HepG2 (cell line): ENCODE results near the gene SLC2A4. TPM values are rescaled to one million over a fixed set of nuclear protein-coding genes. Genes with fewer than 3 reads are reported as not detected.

Experiments
- ESRRA ChIP-seq: sonication (generic); formaldehyde crosslinking; IDR thresholded peaks from 2 replicates; pipeline ENCODE4 v1.5.1; 2020; ENCODE audit warnings: mild to moderate bottlenecking, low read depth, missing genetic modification reagents
- HOXA7 ChIP-seq: sonication (generic); formaldehyde crosslinking; IDR thresholded peaks from 2 replicates; pipeline ENCODE4 v1.8.1; 2022; ENCODE audit warnings: mild to moderate bottlenecking, missing genetic modification reagents, moderate library complexity
- KAT8 ChIP-seq: IDR thresholded peaks from 2 replicates; pipeline ENCODE4 v1.6.1; 2016; ENCODE audit warnings: missing genetic modification reagents, missing compliant biosample characterization
- MBNL3 ChIP-seq: fragments of 250-450 bp; sonication (Bioruptor Pico); conservative IDR thresholded peaks from 2 replicates; pipeline ENCODE4 v1.8.0; 2022; ENCODE audit warnings: mild to moderate bottlenecking, inconsistent platforms
- PAXIP1 ChIP-seq: sonication (generic); formaldehyde crosslinking; conservative IDR thresholded peaks from 2 replicates; pipeline ENCODE4 v1.4.0; 2020; ENCODE audit warnings: mild to moderate bottlenecking, missing genetic modification reagents, moderate library complexity
- SALL1 ChIP-seq: sonication (generic); formaldehyde crosslinking; IDR thresholded peaks from 2 replicates; pipeline ENCODE4 v1.8.0; 2022; ENCODE audit warnings: mild to moderate bottlenecking, missing genetic modification reagents
- TBX2 ChIP-seq: sonication (generic); formaldehyde crosslinking; IDR thresholded peaks from 2 replicates; pipeline ENCODE4 v1.5.0; 2020; ENCODE audit warnings: missing genetic modification reagents, mild to moderate bottlenecking, borderline replicate concordance
- ZBTB14 ChIP-seq: sonication (generic); formaldehyde crosslinking; IDR thresholded peaks from 2 replicates; pipeline ENCODE4 v1.4.0; 2020; ENCODE audit warnings: missing genetic modification reagents
- ZBTB44 ChIP-seq: sonication (generic); formaldehyde crosslinking; IDR thresholded peaks from 2 replicates; pipeline ENCODE4 v1.4.0; 2020; ENCODE audit warnings: missing genetic modification reagents
- ZFP36L2 ChIP-seq: sonication (generic); formaldehyde crosslinking; IDR thresholded peaks from 2 replicates; pipeline ENCODE4 v1.4.0; 2020; ENCODE audit warnings: missing genetic modification reagents
- ZFP82 ChIP-seq: sonication (generic); formaldehyde crosslinking; IDR thresholded peaks from 2 replicates; pipeline ENCODE4 v1.5.1; 2020; ENCODE audit warnings: mild to moderate bottlenecking, missing genetic modification reagents, borderline replicate concordance
- ZNF569 ChIP-seq: sonication (generic); formaldehyde crosslinking; IDR thresholded peaks from 2 replicates; pipeline ENCODE4 v1.5.0; 2020; ENCODE audit warnings: mild to moderate bottlenecking, missing genetic modification reagents, moderate library complexity, borderline replicate concordance
- ZNF605 ChIP-seq: sonication (generic); formaldehyde crosslinking; IDR thresholded peaks from 2 replicates; pipeline ENCODE4 v1.8.0; 2022; ENCODE audit warnings: mild to moderate bottlenecking, missing genetic modification reagents
- ZNF790 ChIP-seq: sonication (generic); formaldehyde crosslinking; IDR thresholded peaks from 2 replicates; pipeline ENCODE4 v1.8.0; 2022; ENCODE audit warnings: missing genetic modification reagents, mild to moderate bottlenecking, borderline replicate concordance
- polyA plus RNA-seq, 8 experiments: library from polyadenylated mRNA; depleted of rRNA in 3 of 8; stranded (reverse) in 7 of 8; unstranded in 1 of 8; fragments of >200 nt; fragmentation: Illumina TruSeq in 4 of 8; extraction: Trizol in 4 of 8; gene quantifications; 2 replicates each; pipeline versions ENCODE4 v1.2.1 to v1.2.3, GENCODE V29; 2011 to 2016; ENCODE audit warnings: low read depth in 4 of 8, missing spikeins in 1 of 8, mixed read lengths in 1 of 8; ENCODE audit not compliant: insufficient read depth in 1 of 8
- total RNA-seq, 5 experiments: library from RNA; depleted of rRNA; stranded (reverse); fragments of >200 nt; fragmentation: Illumina TruSeq; extraction: Trizol; gene quantifications; 2 replicates each; pipeline ENCODE4 v1.2.3, GENCODE V29; 2016; ENCODE audit warnings: low read depth in 1 of 5
- TF ChIP-seq, protein P1 (sequence below): sonication (generic); formaldehyde crosslinking; IDR thresholded peaks from 2 replicates; pipeline ENCODE4 v1.9.0; 2021; ENCODE audit warnings: mild to moderate bottlenecking, missing genetic modification reagents

SLC2A4 gene
- total and polyA plus RNA-seq, 2 of the 13 experiments (the other 11 are each of a cell fraction or from before 2014, with no cell fraction given) = 4.9 to 5.8 TPM

DNA sequence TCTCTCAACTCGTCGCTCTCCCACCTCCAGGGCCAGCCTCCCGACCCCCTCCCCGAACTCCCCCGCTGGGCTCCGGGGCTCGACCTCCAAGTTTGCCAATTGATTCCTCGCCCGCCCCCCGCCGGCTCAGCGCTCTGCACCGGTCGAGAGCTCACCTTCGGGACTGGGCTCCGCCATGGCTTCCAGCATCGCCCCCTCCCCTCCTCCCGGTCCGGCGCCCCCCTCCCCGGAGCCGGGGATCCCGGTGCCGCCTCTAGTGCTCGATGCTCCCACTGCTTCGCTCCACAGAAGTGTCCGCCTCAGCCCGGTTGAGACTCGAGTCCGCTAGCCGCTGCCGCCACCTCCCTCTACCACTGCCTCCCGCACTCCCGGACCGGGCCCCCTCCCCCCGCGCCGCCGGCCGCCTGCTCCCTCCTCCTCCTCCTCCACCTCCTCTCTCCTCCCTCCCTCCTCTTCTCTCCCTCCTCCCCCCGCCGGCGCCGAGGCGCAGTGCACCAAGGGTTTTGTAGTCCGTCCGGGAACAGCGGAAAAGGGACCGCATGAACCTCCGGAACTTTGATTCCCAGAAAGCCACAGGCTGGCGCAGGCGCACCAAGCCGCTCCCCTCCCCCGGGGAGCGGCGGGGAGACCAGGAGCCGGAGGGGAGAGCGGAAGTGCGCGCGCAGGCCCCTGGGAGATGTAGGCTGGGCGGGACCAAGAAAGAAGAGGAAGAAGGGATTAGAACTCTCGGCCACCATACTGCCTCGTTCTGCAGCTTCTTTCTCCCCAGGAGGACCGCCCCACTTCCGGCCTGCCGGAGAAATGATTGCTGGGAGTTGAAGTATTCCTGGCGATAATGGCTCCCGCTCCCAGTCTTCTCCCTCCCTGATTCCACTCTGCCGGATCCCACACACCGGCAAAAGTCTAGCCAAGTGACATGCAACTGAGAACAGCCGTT, 42.2 kb upstream of the SLC2A4 start, which contains the start of gene PHF23 (continued):
- TF ChIP-seq ZNF790 (CRISPR knock-in tag) (no peak), SALL1 (CRISPR knock-in tag) (peak; percentile 61), ZNF569 (CRISPR knock-in tag) (no peak), ZNF605 (peak; percentile 39; the same call in 1 of the 2 replicates), ZBTB44 (CRISPR knock-in tag) (no peak), ZFP82 (CRISPR knock-in tag) (peak; percentile 55; the same call in 1 of the 2 replicates), KAT8 (CRISPR knock-in tag) (peak; percentile 78), ZFP36L2 (CRISPR knock-in tag) (no peak), MBNL3 (no peak), ZBTB14 (CRISPR knock-in tag) (no peak), PAXIP1 (peak; percentile 53), ESRRA (CRISPR knock-in tag) (no peak), TBX2 (CRISPR knock-in tag) (no peak; the same call in 1 of the 2 replicates), HOXA7 (CRISPR knock-in tag) (no peak)
- TF ChIP-seq, protein P1, sequence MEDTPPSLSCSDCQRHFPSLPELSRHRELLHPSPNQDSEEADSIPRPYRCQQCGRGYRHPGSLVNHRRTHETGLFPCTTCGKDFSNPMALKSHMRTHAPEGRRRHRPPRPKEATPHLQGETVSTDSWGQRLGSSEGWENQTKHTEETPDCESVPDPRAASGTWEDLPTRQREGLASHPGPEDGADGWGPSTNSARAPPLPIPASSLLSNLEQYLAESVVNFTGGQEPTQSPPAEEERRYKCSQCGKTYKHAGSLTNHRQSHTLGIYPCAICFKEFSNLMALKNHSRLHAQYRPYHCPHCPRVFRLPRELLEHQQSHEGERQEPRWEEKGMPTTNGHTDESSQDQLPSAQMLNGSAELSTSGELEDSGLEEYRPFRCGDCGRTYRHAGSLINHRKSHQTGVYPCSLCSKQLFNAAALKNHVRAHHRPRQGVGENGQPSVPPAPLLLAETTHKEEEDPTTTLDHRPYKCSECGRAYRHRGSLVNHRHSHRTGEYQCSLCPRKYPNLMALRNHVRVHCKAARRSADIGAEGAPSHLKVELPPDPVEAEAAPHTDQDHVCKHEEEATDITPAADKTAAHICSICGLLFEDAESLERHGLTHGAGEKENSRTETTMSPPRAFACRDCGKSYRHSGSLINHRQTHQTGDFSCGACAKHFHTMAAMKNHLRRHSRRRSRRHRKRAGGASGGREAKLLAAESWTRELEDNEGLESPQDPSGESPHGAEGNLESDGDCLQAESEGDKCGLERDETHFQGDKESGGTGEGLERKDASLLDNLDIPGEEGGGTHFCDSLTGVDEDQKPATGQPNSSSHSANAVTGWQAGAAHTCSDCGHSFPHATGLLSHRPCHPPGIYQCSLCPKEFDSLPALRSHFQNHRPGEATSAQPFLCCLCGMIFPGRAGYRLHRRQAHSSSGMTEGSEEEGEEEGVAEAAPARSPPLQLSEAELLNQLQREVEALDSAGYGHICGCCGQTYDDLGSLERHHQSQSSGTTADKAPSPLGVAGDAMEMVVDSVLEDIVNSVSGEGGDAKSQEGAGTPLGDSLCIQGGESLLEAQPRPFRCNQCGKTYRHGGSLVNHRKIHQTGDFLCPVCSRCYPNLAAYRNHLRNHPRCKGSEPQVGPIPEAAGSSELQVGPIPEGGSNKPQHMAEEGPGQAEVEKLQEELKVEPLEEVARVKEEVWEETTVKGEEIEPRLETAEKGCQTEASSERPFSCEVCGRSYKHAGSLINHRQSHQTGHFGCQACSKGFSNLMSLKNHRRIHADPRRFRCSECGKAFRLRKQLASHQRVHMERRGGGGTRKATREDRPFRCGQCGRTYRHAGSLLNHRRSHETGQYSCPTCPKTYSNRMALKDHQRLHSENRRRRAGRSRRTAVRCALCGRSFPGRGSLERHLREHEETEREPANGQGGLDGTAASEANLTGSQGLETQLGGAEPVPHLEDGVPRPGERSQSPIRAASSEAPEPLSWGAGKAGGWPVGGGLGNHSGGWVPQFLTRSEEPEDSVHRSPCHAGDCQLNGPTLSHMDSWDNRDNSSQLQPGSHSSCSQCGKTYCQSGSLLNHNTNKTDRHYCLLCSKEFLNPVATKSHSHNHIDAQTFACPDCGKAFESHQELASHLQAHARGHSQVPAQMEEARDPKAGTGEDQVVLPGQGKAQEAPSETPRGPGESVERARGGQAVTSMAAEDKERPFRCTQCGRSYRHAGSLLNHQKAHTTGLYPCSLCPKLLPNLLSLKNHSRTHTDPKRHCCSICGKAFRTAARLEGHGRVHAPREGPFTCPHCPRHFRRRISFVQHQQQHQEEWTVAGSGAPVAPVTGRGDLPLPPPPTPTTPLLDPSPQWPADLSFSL (CRISPR knock-in tag) = no peak
